ENCODE data around the gene SLC8A2. TPM values are rescaled to one million over a fixed set of nuclear protein-coding genes. Genes with fewer than 3 reads are reported as not detected.

Gene SLC8A2
- total and polyA plus RNA-seq, 2 of the 8 experiments (the other 6 are each of a cell fraction or from before 2014, with no cell fraction given) = 7.3 to 12.4 TPM

GRCh38 chr19:47506459-47506858, 34.8 kb upstream of the SLC8A2 start (continued):
- TF ChIP-seq CHD7 (IDR thresholded peaks at IDR 0.05; ENCODE audit: insufficient replicate concordance, low read length) (no peak), E2F6 (IDR thresholded peaks at IDR 0.05) (no peak), KDM5A (IDR thresholded peaks at IDR 0.05; ENCODE audit: low read length) (no peak), SP4 (IDR thresholded peaks at IDR 0.05; ENCODE audit: low read length) (no peak), SUZ12 (IDR thresholded peaks at IDR 0.05; ENCODE audit: low read length) (no peak), SIX5 (IDR thresholded peaks at IDR 0.05; ENCODE audit: low read depth, low read length) (no peak), ATF3 (IDR thresholded peaks at IDR 0.05; ENCODE audit: insufficient read depth, low read depth, low read length) (no peak)
